OCI-LY7 (cell line): ENCODE results near the gene FAM136A.

Experiments
- EZH2phosphoT487 ChIP-seq: fragments of 200-600 bp; sonication (generic); IDR thresholded peaks from 2 replicates; pipeline ENCODE4 v1.6.1; 2018; ENCODE audit warnings: low read depth, borderline replicate concordance, mild to moderate bottlenecking, mixed run types, antibody characterized with exemption, low read length, moderate library complexity, mixed read lengths
- TF ChIP-seq, protein P1 (sequence below): fragments of 200-600 bp; sonication (generic); conservative IDR thresholded peaks from 2 replicates; pipeline ENCODE4 v1.5.1; 2014; ENCODE audit warnings: mild to moderate bottlenecking, antibody characterized with exemption, low read length, moderate library complexity, mixed read lengths

DNA sequence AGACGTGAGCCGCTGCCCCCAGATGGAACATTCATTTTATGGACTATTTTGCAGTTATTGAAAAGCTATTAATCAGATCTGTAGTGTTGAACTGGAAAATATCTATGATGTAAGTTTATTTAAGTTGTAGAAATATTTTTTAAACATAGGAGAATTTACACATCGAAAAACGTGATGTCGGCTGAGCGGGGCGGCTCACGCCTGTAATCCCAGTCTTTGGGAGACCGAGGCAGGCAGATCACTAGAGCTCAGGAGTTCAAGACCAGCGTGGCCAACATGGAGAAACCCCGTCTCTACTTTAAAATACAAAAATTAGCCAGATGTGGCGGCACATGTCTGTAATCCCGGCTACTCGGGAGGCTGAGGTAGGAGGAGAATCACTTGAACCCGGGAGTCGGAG is 51.4 kb downstream of the FAM136A start:
- TF ChIP-seq, protein P1, sequence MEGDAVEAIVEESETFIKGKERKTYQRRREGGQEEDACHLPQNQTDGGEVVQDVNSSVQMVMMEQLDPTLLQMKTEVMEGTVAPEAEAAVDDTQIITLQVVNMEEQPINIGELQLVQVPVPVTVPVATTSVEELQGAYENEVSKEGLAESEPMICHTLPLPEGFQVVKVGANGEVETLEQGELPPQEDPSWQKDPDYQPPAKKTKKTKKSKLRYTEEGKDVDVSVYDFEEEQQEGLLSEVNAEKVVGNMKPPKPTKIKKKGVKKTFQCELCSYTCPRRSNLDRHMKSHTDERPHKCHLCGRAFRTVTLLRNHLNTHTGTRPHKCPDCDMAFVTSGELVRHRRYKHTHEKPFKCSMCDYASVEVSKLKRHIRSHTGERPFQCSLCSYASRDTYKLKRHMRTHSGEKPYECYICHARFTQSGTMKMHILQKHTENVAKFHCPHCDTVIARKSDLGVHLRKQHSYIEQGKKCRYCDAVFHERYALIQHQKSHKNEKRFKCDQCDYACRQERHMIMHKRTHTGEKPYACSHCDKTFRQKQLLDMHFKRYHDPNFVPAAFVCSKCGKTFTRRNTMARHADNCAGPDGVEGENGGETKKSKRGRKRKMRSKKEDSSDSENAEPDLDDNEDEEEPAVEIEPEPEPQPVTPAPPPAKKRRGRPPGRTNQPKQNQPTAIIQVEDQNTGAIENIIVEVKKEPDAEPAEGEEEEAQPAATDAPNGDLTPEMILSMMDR = no peak
- no peak for TF ChIP-seq EZH2phosphoT487
